A549 treated with CORT108297 at 1 μM for 4 hours (cell line): Measurements from ENCODE around the gene ZNF415. TPM values are rescaled to one million over a fixed set of nuclear protein-coding genes. Genes with fewer than 3 reads are reported as not detected.

Experiments used
- total RNA-seq: library from RNA; stranded (reverse); fragments of 200-300 nt; extraction: Qiagen RNA extraction; gene quantifications from 5 replicates; pipeline ENCODE4 v1.2.3, GENCODE V29; 2022

Gene ZNF415
- total RNA-seq, result not detected in 5 replicates

DNA sequence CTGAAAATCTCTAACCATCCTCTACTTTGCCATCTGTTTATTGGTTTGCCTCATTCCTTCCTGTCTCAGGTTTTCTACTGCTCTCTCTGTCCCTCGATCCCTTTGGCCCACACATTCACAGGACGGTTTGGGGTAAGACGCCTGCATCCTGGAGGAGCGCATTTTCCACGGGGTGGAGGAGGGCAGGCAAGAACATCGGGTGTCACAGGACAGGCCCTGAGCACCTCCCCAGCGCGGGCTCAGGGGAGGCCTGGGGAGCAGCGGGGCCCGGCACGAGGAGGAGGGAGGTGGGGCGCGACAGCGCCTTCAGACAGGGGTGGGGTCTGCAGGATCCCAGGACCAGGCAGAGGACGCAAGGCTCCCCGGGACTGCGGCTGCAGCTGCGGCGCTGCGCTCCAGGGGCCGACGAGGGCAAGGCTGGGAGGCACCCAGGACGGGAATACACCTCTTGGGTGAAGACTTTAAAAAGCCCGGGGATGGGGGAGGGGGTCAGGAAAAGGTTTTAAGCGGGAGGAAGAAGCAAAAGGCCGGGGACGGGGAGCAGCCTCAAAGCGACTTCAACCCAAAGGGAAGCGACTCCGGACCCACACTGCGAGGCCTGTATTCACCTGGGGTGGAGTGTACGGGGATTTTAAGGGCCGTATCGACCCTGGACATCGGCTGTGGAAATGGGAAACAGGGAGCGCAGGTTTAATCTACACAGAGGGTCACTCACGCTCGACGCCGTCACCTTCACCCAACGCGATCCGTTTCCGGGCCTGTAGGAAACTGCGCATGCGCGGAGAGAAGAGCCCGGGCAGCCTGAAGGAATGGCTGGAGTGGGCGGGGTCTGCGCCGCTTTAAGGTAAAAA lies at the start of gene ZNF415:
TSS of gene ZNF415 (minus strand) at position 770 of the 851 bp plus-strand sequence. CDS start 10,234 bp downstream, outside the sequence.

DNA sequence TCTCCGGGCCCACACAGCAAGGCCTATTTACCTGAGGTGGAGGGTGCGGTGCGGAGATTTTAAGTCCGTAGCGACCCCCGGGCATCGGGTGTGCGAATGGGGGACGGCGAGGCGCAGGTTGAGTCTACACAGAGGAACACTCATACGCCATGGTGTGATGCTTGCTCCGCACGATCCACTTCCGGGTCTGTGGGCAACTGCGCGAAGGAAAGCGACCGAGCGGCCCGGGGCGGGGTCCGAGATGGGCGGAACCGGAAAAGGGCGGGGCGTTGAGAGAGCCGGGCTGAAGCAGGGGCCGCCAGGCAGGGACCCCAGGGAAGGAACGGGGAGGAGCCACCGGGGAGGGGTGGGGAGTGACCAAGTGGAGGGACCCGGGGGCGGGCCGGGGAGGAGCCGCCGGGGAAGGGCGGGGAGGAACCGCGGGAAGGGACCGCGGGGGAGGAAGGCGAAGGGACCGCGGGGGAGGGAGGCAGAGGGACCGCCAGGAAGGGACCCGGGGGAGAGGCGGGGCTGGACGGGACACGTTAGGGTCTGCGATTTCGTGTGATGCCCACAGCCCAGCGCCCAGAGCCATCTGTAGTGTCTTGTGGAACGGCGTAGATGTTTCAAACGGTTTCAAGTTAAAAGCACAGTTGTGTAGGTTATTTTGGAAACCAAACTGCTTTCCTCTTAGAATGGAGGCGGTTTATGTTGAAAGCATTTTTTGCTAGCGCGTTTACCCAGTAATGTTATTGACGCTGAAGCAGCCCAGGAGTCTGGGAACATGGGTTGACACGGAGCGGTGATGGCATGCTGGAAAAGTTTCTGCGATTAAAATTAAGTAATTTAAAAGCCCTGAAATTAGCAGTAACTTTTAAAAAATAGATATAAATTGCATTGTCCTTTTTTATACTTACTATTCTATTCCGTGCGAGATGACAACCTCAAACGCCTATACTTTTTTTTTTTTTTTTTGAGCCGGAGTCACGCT lies 29.2 kb downstream of the ZNF415 start, which contains the start of gene ZNF160:
TSS of gene ZNF160 (minus strand) at position 189 of the 970 bp plus-strand sequence. CDS start 17,146 bp downstream, outside the sequence.

Other genes starting within 250 kb of the ZNF415 start
- not detected in 5 replicates for gene ZNF320, start 235.3 kb downstream of the ZNF415 start, total RNA-seq
- gene ZNF888, start 209.5 kb downstream of the ZNF415 start, total RNA-seq, result not detected in 5 replicates
- gene ZNF816, start 170.0 kb downstream of the ZNF415 start, total RNA-seq, result 0.05 to 0.15 TPM (median 0.06 TPM) in 3 of 5 replicates, not detected in the others
- gene ERVV-1, start 119.0 kb downstream of the ZNF415 start, total RNA-seq, result 0.05 TPM in 1 of 5 replicates, not detected in the others
- gene ERVV-2, start 88.2 kb downstream of the ZNF415 start, total RNA-seq, result not detected in 5 replicates
- 7.6 to 8.9 TPM (median 8.7 TPM) in 5 replicates for gene ZNF160, start 29.5 kb downstream of the ZNF415 start, total RNA-seq
- gene ZNF347, start 26.1 kb upstream of the ZNF415 start, total RNA-seq, result not detected in 5 replicates
- gene ZNF665, start 60.4 kb upstream of the ZNF415 start, total RNA-seq, result not detected in 5 replicates
- gene ZNF677, start 122.0 kb upstream of the ZNF415 start, total RNA-seq, result not detected in 5 replicates
- not detected in 5 replicates for gene VN1R2, start 125.4 kb upstream of the ZNF415 start, total RNA-seq
- gene VN1R4, start 134.8 kb upstream of the ZNF415 start, total RNA-seq, result not detected in 5 replicates
- gene ZNF845, start 200.8 kb upstream of the ZNF415 start, total RNA-seq, result 2.9 to 4.3 TPM (median 3.2 TPM) in 5 replicates
- gene ZNF525, start 232.8 kb upstream of the ZNF415 start, total RNA-seq, result 0.24 to 0.60 TPM (median 0.35 TPM) in 5 replicates